Measurements from ENCODE around the gene ATP2A1. TPM values are rescaled to one million over a fixed set of nuclear protein-coding genes. Genes with fewer than 3 reads are reported as not detected.

The ATP2A1 gene
- total and polyA plus RNA-seq, 2 of the 13 experiments (the other 11 are each of a cell fraction or from before 2014, with no cell fraction given), result 3.2 to 12.5 TPM

DNA sequence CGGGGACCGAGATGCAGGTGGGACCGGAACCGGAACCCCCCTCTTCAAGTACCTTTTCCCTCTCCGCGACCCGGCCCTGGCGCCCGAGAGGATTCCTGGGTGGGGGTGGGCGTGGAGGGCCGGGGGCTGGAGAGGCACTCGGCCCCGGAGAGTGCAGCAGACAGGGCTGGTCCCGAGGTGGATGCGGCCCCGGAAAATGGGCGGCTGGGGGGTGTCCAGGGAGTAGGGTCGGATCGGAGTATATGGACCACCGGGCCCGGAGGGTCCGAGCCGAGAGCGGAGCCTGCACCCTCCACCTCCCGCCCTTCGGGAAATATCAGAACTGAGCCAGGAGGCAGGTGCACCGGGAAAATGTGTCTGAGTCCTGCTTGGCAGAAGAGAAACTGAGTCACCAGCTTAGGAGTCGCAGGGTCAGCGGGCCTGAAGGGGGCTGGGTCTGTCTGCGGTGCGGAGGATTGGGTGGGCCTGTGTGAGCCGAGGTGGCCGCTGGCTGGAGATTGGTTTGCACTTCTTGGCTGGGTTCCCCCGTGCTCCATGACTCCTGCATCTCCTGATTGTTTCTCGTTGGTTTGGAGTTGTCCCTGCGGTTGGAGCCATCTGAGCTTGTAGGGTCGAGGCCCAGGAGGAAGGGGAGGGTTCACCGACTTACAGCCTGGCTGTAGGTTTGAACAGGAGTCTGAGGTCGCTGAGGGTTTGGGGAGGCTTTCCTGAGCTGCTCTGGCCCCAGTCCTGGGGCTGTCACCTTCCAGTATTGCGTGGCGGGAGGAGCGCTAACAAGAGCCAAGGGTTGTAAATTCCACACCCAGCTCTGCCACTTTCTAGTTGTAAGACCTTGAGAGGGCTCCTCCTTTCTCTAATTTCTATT, 14.1 kb upstream of the ATP2A1 start (continued):
- TF ChIP-seq PHF20 (CRISPR knock-in tag; IDR thresholded peaks at IDR 0.05) (0 out of 2 replicates have a peak, but pooled peaks have one; percentile 10), IRF2 (CRISPR knock-in tag; IDR thresholded peaks at IDR 0.05) (no peak), KLF13 (CRISPR knock-in tag; IDR thresholded peaks at IDR 0.05) (0 out of 2 replicates have a peak, but pooled peaks have one; percentile 50), AGO1 (IDR thresholded peaks at IDR 0.05; ENCODE audit: low read depth, low read length, poor library complexity, severe bottlenecking) (peak; percentile 5), RFX1 (IDR thresholded peaks at IDR 0.05) (no peak), AHR (CRISPR knock-in tag; IDR thresholded peaks at IDR 0.05) (0 out of 2 replicates have a peak, but pooled peaks have one; percentile 23), ZNF605 (CRISPR knock-in tag; IDR thresholded peaks at IDR 0.05) (no peak), PAF1 (CRISPR knock-in tag; IDR thresholded peaks at IDR 0.05) (no peak), ZNF44 (CRISPR knock-in tag; IDR thresholded peaks at IDR 0.05) (no peak), ATF1 (CRISPR knock-in tag; IDR thresholded peaks at IDR 0.05) (no peak), ZNF24 (IDR thresholded peaks at IDR 0.05) (no peak), NR2C2 (CRISPR knock-in tag; IDR thresholded peaks at IDR 0.05; ENCODE audit: borderline replicate concordance) (0 out of 2 replicates have a peak, but pooled peaks have one; percentile 11), RBFOX2 (IDR thresholded peaks at IDR 0.05; ENCODE audit: low read depth, low read length) (no peak), KDM4B (CRISPR knock-in tag; IDR thresholded peaks at IDR 0.05) (no peak; the same call in 1 of the 2 replicates), ZNF879 (CRISPR knock-in tag; IDR thresholded peaks at IDR 0.05) (peak; percentile 8; the same call in 1 of the 2 replicates), ZNF138 (CRISPR knock-in tag; IDR thresholded peaks at IDR 0.05; ENCODE audit: low read depth) (no peak)
- TF ChIP-seq, protein P1, sequence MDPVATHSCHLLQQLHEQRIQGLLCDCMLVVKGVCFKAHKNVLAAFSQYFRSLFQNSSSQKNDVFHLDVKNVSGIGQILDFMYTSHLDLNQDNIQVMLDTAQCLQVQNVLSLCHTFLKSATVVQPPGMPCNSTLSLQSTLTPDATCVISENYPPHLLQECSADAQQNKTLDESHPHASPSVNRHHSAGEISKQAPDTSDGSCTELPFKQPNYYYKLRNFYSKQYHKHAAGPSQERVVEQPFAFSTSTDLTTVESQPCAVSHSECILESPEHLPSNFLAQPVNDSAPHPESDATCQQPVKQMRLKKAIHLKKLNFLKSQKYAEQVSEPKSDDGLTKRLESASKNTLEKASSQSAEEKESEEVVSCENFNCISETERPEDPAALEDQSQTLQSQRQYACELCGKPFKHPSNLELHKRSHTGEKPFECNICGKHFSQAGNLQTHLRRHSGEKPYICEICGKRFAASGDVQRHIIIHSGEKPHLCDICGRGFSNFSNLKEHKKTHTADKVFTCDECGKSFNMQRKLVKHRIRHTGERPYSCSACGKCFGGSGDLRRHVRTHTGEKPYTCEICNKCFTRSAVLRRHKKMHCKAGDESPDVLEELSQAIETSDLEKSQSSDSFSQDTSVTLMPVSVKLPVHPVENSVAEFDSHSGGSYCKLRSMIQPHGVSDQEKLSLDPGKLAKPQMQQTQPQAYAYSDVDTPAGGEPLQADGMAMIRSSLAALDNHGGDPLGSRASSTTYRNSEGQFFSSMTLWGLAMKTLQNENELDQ (CRISPR knock-in tag; IDR thresholded peaks at IDR 0.05; ENCODE audit: borderline replicate concordance), result no peak; the same call in 1 of the 2 replicates
- TF ChIP-seq, protein P2, sequence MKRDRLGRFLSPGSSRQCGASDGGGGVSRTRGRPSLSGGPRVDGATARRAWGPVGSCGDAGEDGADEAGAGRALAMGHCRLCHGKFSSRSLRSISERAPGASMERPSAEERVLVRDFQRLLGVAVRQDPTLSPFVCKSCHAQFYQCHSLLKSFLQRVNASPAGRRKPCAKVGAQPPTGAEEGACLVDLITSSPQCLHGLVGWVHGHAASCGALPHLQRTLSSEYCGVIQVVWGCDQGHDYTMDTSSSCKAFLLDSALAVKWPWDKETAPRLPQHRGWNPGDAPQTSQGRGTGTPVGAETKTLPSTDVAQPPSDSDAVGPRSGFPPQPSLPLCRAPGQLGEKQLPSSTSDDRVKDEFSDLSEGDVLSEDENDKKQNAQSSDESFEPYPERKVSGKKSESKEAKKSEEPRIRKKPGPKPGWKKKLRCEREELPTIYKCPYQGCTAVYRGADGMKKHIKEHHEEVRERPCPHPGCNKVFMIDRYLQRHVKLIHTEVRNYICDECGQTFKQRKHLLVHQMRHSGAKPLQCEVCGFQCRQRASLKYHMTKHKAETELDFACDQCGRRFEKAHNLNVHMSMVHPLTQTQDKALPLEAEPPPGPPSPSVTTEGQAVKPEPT (CRISPR knock-in tag; IDR thresholded peaks at IDR 0.05; ENCODE audit: low read depth), result no peak
- TF ChIP-seq, protein P3, sequence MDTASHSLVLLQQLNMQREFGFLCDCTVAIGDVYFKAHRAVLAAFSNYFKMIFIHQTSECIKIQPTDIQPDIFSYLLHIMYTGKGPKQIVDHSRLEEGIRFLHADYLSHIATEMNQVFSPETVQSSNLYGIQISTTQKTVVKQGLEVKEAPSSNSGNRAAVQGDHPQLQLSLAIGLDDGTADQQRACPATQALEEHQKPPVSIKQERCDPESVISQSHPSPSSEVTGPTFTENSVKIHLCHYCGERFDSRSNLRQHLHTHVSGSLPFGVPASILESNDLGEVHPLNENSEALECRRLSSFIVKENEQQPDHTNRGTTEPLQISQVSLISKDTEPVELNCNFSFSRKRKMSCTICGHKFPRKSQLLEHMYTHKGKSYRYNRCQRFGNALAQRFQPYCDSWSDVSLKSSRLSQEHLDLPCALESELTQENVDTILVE (CRISPR knock-in tag; IDR thresholded peaks at IDR 0.05), result no peak
- TF ChIP-seq, protein P4, sequence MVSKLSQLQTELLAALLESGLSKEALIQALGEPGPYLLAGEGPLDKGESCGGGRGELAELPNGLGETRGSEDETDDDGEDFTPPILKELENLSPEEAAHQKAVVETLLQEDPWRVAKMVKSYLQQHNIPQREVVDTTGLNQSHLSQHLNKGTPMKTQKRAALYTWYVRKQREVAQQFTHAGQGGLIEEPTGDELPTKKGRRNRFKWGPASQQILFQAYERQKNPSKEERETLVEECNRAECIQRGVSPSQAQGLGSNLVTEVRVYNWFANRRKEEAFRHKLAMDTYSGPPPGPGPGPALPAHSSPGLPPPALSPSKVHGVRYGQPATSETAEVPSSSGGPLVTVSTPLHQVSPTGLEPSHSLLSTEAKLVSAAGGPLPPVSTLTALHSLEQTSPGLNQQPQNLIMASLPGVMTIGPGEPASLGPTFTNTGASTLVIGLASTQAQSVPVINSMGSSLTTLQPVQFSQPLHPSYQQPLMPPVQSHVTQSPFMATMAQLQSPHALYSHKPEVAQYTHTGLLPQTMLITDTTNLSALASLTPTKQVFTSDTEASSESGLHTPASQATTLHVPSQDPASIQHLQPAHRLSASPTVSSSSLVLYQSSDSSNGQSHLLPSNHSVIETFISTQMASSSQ (IDR thresholded peaks at IDR 0.05; ENCODE audit: low read depth), result no peak
- TF ChIP-seq, protein P4 (CRISPR knock-in tag; IDR thresholded peaks at IDR 0.05; ENCODE audit: borderline replicate concordance), result peak; percentile 1; the same call in 1 of the 2 replicates

Measured in HepG2 (cell line).